HL-60 (cell line): ENCODE measurements around the gene NOTUM.
A peak's percentile ranks its signal among the peaks of the same experiment; 100 is the strongest.

Source experiments
- DNase-seq, 2 experiments: peaks; one replicate each; pipeline ENCODE4 v3.0.0-alpha.2; 2010 to 2020; ENCODE audit warnings: low read depth in 1 of 2, low spot score in 1 of 2
- H3K27ac ChIP-seq: fragments of 250-450 bp; sonication (Bioruptor Pico); replicated peaks from 2 replicates; pipeline ENCODE4 v1.5.1; 2020; ENCODE audit warnings: mild to moderate bottlenecking, moderate library complexity
- H3K27me3 ChIP-seq: fragments of 250-450 bp; sonication (Bioruptor Pico); 2 replicates; pipeline ENCODE4 v1.5.1; 2021; ENCODE audit warnings: mild to moderate bottlenecking, moderate library complexity; ENCODE audit not compliant: insufficient read depth, poor library complexity, severe bottlenecking
- H3K4me3 ChIP-seq: replicated peaks from 2 replicates; pipeline ENCODE4 v1.5.1; 2011; ENCODE audit warnings: mild to moderate bottlenecking, control low read depth, low read length; ENCODE audit not compliant: insufficient read depth
- GABPA ChIP-seq: IDR thresholded peaks from 2 replicates; pipeline ENCODE4 v1.6.1; 2012; ENCODE audit warnings: low read depth
- POLR2AphosphoS5 ChIP-seq: IDR thresholded peaks from 2 replicates; pipeline ENCODE4 v1.6.1; 2012; ENCODE audit warnings: low read depth
- SPI1 ChIP-seq: IDR thresholded peaks from 2 replicates; pipeline ENCODE4 v1.6.1; 2012; ENCODE audit warnings: low read depth, mild to moderate bottlenecking, borderline replicate concordance
- TF ChIP-seq, protein P1 (sequence below): IDR thresholded peaks from one replicate; pipeline ENCODE4 v1.5.1; 2011; ENCODE audit warnings: low read length, control low read depth, inconsistent platforms; ENCODE audit not compliant: insufficient read depth
- TF ChIP-seq, protein P2 (sequence below): IDR thresholded peaks from 2 replicates; pipeline ENCODE4 v1.6.1; 2012; ENCODE audit warnings: low read depth; ENCODE audit not compliant: insufficient replicate concordance

The NOTUM gene

DNA sequence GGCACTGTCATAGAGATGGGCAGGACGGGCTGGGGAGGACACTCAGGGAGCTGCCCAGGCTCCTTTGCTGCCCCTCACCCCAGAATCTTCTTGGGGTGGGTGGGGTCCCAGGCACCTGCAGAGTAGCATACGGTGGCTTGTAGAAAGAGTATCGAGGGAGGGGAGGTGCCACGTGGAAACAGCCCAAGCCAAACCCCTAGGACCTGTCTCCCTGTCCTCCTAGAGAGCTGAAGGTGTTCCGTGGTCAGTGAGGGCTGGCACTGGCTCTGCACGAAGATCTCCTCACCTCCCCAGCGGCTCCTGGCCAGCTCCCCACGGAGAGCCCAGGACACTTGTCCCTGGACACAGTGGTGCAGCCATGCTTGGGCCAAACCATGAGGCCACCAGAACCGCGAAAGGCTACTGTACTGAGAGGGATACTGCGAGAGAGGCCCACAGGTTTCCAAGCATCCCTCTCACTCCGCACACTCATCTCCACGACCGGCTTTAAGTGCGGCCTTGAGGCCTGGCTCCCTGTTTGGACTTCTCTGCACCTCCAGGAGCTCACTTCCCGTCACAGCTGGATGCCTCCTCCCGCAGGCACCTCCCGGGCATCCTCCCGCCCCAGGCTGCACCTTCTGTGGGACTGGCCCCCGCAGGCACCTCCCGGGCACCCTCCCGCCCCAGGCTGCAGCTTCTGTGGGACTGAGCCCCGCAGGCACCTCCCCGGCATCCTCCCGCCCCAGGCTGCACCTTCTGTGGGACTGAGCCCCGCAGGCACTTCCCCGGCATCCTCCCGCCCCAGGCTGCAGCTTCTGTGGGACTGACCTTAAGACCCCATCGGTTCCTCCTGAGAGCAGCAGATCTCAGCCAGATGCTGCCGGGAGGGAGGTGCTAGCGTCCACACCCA, 31.5 kb downstream of the NOTUM start:
- no peak for TF ChIP-seq GABPA
- no peak for TF ChIP-seq SPI1
- TF ChIP-seq, protein P1, sequence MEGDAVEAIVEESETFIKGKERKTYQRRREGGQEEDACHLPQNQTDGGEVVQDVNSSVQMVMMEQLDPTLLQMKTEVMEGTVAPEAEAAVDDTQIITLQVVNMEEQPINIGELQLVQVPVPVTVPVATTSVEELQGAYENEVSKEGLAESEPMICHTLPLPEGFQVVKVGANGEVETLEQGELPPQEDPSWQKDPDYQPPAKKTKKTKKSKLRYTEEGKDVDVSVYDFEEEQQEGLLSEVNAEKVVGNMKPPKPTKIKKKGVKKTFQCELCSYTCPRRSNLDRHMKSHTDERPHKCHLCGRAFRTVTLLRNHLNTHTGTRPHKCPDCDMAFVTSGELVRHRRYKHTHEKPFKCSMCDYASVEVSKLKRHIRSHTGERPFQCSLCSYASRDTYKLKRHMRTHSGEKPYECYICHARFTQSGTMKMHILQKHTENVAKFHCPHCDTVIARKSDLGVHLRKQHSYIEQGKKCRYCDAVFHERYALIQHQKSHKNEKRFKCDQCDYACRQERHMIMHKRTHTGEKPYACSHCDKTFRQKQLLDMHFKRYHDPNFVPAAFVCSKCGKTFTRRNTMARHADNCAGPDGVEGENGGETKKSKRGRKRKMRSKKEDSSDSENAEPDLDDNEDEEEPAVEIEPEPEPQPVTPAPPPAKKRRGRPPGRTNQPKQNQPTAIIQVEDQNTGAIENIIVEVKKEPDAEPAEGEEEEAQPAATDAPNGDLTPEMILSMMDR, result no peak
- TF ChIP-seq POLR2AphosphoS5, result no peak
- TF ChIP-seq, protein P2, sequence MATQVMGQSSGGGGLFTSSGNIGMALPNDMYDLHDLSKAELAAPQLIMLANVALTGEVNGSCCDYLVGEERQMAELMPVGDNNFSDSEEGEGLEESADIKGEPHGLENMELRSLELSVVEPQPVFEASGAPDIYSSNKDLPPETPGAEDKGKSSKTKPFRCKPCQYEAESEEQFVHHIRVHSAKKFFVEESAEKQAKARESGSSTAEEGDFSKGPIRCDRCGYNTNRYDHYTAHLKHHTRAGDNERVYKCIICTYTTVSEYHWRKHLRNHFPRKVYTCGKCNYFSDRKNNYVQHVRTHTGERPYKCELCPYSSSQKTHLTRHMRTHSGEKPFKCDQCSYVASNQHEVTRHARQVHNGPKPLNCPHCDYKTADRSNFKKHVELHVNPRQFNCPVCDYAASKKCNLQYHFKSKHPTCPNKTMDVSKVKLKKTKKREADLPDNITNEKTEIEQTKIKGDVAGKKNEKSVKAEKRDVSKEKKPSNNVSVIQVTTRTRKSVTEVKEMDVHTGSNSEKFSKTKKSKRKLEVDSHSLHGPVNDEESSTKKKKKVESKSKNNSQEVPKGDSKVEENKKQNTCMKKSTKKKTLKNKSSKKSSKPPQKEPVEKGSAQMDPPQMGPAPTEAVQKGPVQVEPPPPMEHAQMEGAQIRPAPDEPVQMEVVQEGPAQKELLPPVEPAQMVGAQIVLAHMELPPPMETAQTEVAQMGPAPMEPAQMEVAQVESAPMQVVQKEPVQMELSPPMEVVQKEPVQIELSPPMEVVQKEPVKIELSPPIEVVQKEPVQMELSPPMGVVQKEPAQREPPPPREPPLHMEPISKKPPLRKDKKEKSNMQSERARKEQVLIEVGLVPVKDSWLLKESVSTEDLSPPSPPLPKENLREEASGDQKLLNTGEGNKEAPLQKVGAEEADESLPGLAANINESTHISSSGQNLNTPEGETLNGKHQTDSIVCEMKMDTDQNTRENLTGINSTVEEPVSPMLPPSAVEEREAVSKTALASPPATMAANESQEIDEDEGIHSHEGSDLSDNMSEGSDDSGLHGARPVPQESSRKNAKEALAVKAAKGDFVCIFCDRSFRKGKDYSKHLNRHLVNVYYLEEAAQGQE, result no peak
- Histone ChIP-seq H3K4me3 (no peak overlapping the region), H3K27ac (no peak overlapping the region), H3K27me3 (no peaks in the 10 kb centered on the region)
- no peak for DNase-seq

DNA sequence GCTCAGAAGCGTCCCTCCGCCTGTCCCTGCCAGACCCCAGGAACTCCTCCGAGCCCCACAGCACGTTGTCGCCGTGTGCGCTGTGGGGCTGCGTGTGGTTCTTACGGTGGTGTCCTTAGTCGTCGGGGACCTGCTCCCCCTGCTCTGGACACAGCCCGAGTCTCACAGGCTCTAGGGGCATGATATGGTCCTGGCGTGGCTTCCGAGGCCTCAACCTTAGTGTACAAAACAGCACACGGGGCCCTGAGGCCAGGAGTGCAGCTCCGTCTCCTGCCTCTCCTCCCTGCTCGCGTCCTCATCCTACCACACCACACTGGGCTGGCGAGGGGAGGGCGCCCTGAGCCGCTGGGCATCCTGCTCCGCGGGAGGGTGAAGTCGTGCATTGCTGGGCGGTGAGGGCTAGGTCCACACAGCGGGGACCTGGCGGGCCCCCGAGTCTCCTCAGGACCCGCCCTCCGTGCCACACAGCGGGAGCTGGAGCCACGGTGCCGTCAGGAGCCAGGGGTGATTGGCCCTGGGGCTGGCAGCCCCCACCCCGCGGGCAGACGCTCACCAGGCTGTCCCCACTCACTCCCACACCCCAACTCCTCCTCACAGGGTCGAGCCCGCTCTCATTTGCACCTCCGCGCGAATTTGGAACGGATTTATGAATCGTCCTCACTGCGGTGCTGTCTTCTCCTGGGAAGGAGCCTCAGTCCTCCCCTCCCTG, 32.3 kb downstream of the NOTUM start:
- DNase-seq, result no peak
- TF ChIP-seq, protein P2, result no peak
- TF ChIP-seq SPI1 (no peak), POLR2AphosphoS5 (no peak), GABPA (no peak)
- TF ChIP-seq, protein P1, result no peak
- Histone ChIP-seq H3K27ac (no peak overlapping the region), H3K27me3 (no peaks in the 10 kb centered on the region), H3K4me3 (peak overlapping the region; percentile 55)

DNA sequence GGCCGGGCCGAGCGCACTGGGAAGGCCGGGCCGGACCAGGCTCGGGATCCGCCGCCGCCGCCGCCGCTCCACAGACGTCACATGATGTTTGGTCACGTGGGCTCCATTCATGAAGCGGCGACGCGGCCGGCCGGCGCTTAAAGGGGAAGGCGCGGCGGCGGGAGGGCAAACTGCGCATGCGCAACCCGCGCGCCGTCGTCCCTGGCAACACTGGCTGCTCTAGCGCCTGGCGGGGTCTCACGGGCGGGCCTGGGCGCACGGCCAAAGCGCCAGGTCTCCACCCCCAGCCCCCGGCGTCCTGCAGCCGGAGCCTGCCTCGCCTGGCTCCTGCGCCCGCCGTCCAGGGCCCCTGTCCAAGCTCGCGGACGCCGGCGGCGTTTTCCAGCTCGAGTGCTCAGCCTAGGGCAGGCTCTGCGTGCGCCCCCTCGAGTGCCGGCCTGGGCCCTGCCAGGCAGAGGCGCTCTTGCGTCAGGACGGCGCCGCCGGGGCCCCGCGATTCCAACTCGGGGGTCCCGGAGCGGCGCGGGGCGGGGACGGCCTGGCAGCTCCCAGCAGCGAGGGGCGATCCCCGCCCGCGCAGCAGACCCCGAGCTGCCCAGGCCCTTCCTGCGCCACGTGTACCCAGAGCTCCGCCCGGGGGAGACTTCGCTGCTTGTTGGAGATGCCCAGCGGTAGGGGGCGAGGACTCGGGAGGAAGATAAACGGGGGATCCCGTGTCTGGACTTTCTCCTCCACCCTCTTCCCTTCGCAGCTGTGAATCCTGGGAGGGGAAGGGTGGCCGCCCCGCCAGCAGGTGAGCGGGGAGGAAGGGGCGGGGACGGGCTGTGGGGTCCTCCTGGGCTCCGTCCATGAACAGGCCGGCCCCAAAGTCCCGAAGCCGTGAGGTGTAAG, 33.1 kb downstream of the NOTUM start, which contains the start of gene MAFG:
MAFG (minus strand) TSS at position 83 of the 891 bp plus-strand sequence. CDS start 4,550 bp downstream, outside the sequence.
- Histone ChIP-seq H3K27ac (peak within 1 kb of the TSS; percentile 92), H3K27me3 (no peaks in the 10 kb centered on the region), H3K4me3 (peak within 1 kb of the TSS; percentile 76)
- TF ChIP-seq SPI1 (peak; percentile 30; the same call in 1 of the 2 replicates), POLR2AphosphoS5 (no peak; the same call in 1 of the 2 replicates)
- TF ChIP-seq, protein P2, result no peak
- DNase-seq, result peak; percentile 81 to 84
